HUES48 (cell line): Measurements from ENCODE around the gene DNMT3A.

ENCODE experiments used
- H3K27ac ChIP-seq: one replicate; pipeline ENCODE4 v1.7.0; 2013; ENCODE audit warnings: low read depth, low read length, inconsistent platforms
- H3K27me3 ChIP-seq: 2 replicates; pipeline ENCODE4 v1.6.1; 2013; ENCODE audit warnings: mild to moderate bottlenecking, low read length; ENCODE audit not compliant: control insufficient read depth, insufficient read depth
- H3K36me3 ChIP-seq: 2 replicates; pipeline ENCODE4 v1.6.1; 2013; ENCODE audit warnings: low read length; ENCODE audit not compliant: control insufficient read depth, insufficient read depth
- H3K4me1 ChIP-seq: 2 replicates; pipeline ENCODE4 v1.6.1; 2013; ENCODE audit warnings: mild to moderate bottlenecking, low read length; ENCODE audit not compliant: control insufficient read depth, insufficient read depth
- H3K4me3 ChIP-seq: 2 replicates; pipeline ENCODE4 v1.5.1; 2013; ENCODE audit warnings: mild to moderate bottlenecking, low read depth, low read length
- H3K9ac ChIP-seq: 2 replicates; pipeline ENCODE4 v1.6.1; 2013; ENCODE audit warnings: mild to moderate bottlenecking, low read depth, low read length, moderate library complexity
- H3K9me3 ChIP-seq: 2 replicates; pipeline ENCODE4 v1.6.1; 2013; ENCODE audit warnings: low read length; ENCODE audit not compliant: control insufficient read depth, insufficient read depth

Gene DNMT3A

GRCh38 chr2:25246001-25246400, 95.7 kb downstream of the DNMT3A start:
- Histone ChIP-seq H3K4me3 (no peak overlapping the region), H3K9ac (no peak overlapping the region), H3K36me3 (peaks cover 86% of the 10 kb centered on the region), H3K27me3 (no peaks in the 10 kb centered on the region), H3K27ac (no peak overlapping the region), H3K9me3 (no peaks in the 10 kb centered on the region), H3K4me1 (peaks cover 18% of the 10 kb centered on the region)

- no peaks in the 10 kb centered on the region for H3K27me3 ChIP-seq
- peaks cover 94% of the 10 kb centered on the region for H3K36me3 ChIP-seq
- H3K9ac ChIP-seq, result no peak overlapping the region
Observed at GRCh38 chr2:25245141-25245540, 96.6 kb downstream of the DNMT3A start.

GRCh38 chr2:25243995-25244394, 97.7 kb downstream of the DNMT3A start:
- H3K4me1 ChIP-seq, result peaks cover 2% of the 10 kb centered on the region; the same call in 1 of the 2 replicates
- H3K4me3 ChIP-seq, result no peak overlapping the region
- H3K27me3 ChIP-seq, result no peaks in the 10 kb centered on the region
- H3K36me3 ChIP-seq, result peaks cover 94% of the 10 kb centered on the region
- H3K9ac ChIP-seq, result no peak overlapping the region
- H3K9me3 ChIP-seq, result no peaks in the 10 kb centered on the region
- H3K27ac ChIP-seq, result no peak overlapping the region

More at GRCh38 chr2:25245141-25245540, 96.6 kb downstream of the DNMT3A start:
- H3K4me3 ChIP-seq, result no peak overlapping the region
- peaks cover 13% of the 10 kb centered on the region for H3K4me1 ChIP-seq
- no peaks in the 10 kb centered on the region for H3K9me3 ChIP-seq
- H3K27ac ChIP-seq, result no peak overlapping the region

DNA sequence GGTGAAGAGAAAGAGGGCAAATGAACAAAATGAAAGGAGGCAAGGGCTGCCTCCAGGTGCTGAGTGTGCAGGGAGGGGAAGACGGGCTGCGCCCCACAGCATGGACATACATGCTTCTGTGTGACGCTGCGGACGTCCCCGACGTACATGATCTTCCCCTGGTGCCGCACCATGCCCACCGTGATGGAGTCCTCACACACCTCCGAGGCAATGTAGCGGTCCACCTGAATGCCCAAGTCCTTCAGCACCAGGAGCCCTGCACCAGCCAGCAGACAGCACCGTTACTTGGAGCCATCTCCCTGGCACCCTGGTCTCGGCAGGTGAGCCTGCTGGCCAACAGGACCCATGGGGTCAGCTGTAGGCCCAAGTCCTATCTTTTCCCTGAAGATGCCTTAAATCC, 100.3 kb downstream of the DNMT3A start:
- Histone ChIP-seq H3K27ac (no peak overlapping the region), H3K4me3 (no peak overlapping the region), H3K4me1 (no peaks in the 10 kb centered on the region), H3K27me3 (no peaks in the 10 kb centered on the region), H3K36me3 (peaks cover 98% of the 10 kb centered on the region), H3K9me3 (no peaks in the 10 kb centered on the region), H3K9ac (no peak overlapping the region)

DNA sequence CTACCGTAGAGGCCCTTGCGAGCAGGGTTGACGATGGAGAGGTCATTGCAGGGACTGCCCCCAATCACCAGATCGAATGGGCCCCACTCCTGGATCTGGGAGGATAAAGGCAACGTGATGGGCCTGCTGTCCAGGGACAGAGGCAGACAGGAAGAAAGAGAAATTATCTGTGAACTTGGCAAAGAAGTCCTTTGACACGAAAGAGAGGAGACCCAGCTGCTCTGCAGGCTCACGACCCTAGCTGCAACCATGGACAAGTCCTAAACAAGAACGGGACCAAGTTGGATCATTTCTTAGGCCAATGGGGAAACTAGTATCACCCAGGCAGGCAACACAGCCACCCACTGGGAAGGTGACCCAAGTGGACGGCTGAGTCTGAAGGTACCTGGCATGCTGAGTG, 101.1 kb downstream of the DNMT3A start:
- Histone ChIP-seq H3K9me3 (no peaks in the 10 kb centered on the region), H3K9ac (no peak overlapping the region), H3K4me1 (no peaks in the 10 kb centered on the region), H3K4me3 (no peak overlapping the region), H3K27me3 (no peaks in the 10 kb centered on the region), H3K27ac (no peak overlapping the region), H3K36me3 (peaks cover 96% of the 10 kb centered on the region)

- Histone ChIP-seq H3K9ac (no peak overlapping the region), H3K27me3 (no peaks in the 10 kb centered on the region), H3K36me3 (peaks cover 93% of the 10 kb centered on the region), H3K9me3 (no peaks in the 10 kb centered on the region), H3K4me1 (no peaks in the 10 kb centered on the region), H3K4me3 (no peak overlapping the region), H3K27ac (no peak overlapping the region)
Observed at GRCh38 chr2:25238920-25239319, 102.8 kb downstream of the DNMT3A start.

DNA sequence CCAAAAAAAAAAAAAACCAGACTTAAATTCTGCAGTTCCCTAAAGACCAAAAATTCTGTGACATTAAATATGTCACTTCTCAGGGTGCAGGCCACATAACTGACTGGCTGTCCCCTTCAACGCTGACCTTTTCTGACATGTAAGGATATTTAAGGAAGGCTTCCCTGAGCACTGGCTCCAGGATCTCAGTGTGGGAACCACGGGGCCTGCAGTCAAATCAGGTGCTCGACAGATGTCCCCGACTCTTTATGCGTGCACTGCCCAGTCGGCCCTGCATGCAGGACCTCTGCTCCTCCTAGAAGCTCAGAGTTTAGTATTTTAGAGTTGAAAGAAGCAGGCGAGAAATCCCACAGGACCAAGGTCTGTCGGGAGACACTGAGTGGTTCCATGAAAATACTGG, 104.0 kb downstream of the DNMT3A start:
- peaks cover 96% of the 10 kb centered on the region for H3K36me3 ChIP-seq
- no peak overlapping the region for H3K9ac ChIP-seq
- no peaks in the 10 kb centered on the region for H3K9me3 ChIP-seq
- no peaks in the 10 kb centered on the region for H3K27me3 ChIP-seq
- H3K27ac ChIP-seq, result no peak overlapping the region
- H3K4me3 ChIP-seq, result no peak overlapping the region
- H3K4me1 ChIP-seq, result no peaks in the 10 kb centered on the region

DNA sequence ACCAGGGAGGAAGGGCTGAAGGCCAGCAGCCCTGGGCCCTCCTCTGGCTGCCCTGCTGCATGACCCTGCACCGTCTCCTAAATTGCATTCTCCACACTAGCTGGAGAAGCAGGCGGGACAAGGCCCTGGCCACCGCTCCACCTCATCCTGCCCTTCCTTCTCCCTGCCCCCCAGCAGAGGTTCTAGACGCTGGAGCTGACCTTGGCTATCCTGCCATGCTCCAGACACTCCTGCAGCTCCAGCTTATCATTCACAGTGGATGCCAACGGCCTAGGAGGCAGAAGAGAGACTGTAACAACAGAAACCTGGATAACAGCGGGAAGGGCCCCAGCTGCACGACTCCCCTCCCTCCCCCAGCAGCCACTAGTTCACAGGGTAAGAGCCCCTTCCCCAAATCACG, 105.0 kb downstream of the DNMT3A start:
- no peaks in the 10 kb centered on the region for H3K27me3 ChIP-seq
- no peak overlapping the region for H3K27ac ChIP-seq
- no peaks in the 10 kb centered on the region for H3K9me3 ChIP-seq
- peaks cover 96% of the 10 kb centered on the region for H3K36me3 ChIP-seq
- H3K4me1 ChIP-seq, result no peaks in the 10 kb centered on the region
- no peak overlapping the region for H3K4me3 ChIP-seq
- no peak overlapping the region for H3K9ac ChIP-seq

DNA sequence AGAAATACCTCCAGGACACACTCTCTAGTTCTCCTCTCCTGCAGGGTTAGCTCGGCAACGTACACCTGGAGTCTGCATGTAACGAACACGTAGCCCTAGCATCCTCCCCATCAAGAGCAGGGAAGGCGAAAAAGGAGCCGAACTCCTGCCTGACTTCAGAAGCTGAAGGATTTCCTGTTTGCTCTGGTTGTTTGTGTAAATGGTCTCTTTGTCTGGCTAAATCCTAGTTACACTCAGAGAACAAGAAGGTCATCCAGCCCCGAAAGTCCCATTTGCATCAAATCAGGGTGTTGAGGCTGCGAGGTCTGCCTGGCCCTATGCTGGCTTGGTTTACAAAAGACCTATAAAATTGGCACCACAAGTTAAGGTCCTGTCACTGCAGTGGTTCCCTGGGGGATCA, 107.0 kb downstream of the DNMT3A start:
- peaks cover 78% of the 10 kb centered on the region for H3K36me3 ChIP-seq

GRCh38 chr2:25233916-25234605, 107.7 kb downstream of the DNMT3A start:
- peaks cover 12% of the 10 kb centered on the region for H3K4me1 ChIP-seq
- H3K9me3 ChIP-seq, result no peaks in the 10 kb centered on the region
- H3K27ac ChIP-seq, result no peak overlapping the region
- H3K4me3 ChIP-seq, result no peak overlapping the region
- peaks cover 72% of the 10 kb centered on the region for H3K36me3 ChIP-seq
- no peak overlapping the region for H3K9ac ChIP-seq
- no peaks in the 10 kb centered on the region for H3K27me3 ChIP-seq

More for the DNA sequence above, 107.0 kb downstream of the DNMT3A start:
- Histone ChIP-seq H3K4me1 (peaks cover 6% of the 10 kb centered on the region; the same call in 1 of the 2 replicates), H3K4me3 (no peak overlapping the region), H3K9me3 (no peaks in the 10 kb centered on the region), H3K9ac (no peak overlapping the region), H3K27me3 (no peaks in the 10 kb centered on the region), H3K27ac (no peak overlapping the region)

GRCh38 chr2:25232248-25232825, 109.4 kb downstream of the DNMT3A start:
- peaks cover 25% of the 10 kb centered on the region for H3K4me1 ChIP-seq

More at GRCh38 chr2:25232248-25232825, 109.4 kb downstream of the DNMT3A start:
- Histone ChIP-seq H3K27ac (no peak overlapping the region), H3K4me3 (no peak overlapping the region), H3K36me3 (peaks cover 54% of the 10 kb centered on the region), H3K9ac (no peak overlapping the region), H3K9me3 (no peaks in the 10 kb centered on the region), H3K27me3 (no peaks in the 10 kb centered on the region)
